Measurements from ENCODE around the gene CREB3L2. TPM values are rescaled to one million over a fixed set of nuclear protein-coding genes. Genes with fewer than 3 reads are reported as not detected.

The CREB3L2 gene
- total and polyA plus RNA-seq, 2 of the 13 experiments (the other 11 are each of a cell fraction or from before 2014, with no cell fraction given) = 22.1 to 41.1 TPM

- TF ChIP-seq ZNF784 (CRISPR knock-in tag; IDR thresholded peaks at IDR 0.05; ENCODE audit: borderline replicate concordance) (peak; percentile 79; the same call in 1 of the 2 replicates), KDM1A (CRISPR knock-in tag; IDR thresholded peaks at IDR 0.05) (0 out of 2 replicates have a peak, but pooled peaks have one; percentile 22), ARID2 (CRISPR knock-in tag; IDR thresholded peaks at IDR 0.05; ENCODE audit: borderline replicate concordance) (no peak), HHEX (CRISPR knock-in tag; IDR thresholded peaks at IDR 0.05) (0 out of 2 replicates have a peak, but pooled peaks have one; percentile 19), SCMH1 (CRISPR knock-in tag; IDR thresholded peaks at IDR 0.05; ENCODE audit: borderline replicate concordance) (no peak), ZNF766 (CRISPR knock-in tag; IDR thresholded peaks at IDR 0.05; ENCODE audit: borderline replicate concordance) (no peak), ZNF775 (CRISPR knock-in tag; IDR thresholded peaks at IDR 0.05; ENCODE audit: borderline replicate concordance) (no peak), HMG20A (CRISPR knock-in tag; IDR thresholded peaks at IDR 0.05; ENCODE audit: borderline replicate concordance) (peak; percentile 83), ZSCAN29 (CRISPR knock-in tag; conservative IDR thresholded peaks at IDR 0.05) (peak; percentile 64; the same call in 1 of the 2 replicates), GFI1 (CRISPR knock-in tag; IDR thresholded peaks at IDR 0.05; ENCODE audit: borderline replicate concordance) (0 out of 2 replicates have a peak, but pooled peaks have one; percentile 61), IRF9 (CRISPR knock-in tag; IDR thresholded peaks at IDR 0.05; ENCODE audit: borderline replicate concordance) (no peak), SOX5 (CRISPR knock-in tag; IDR thresholded peaks at IDR 0.05; ENCODE audit: borderline replicate concordance) (peak; percentile 83), ZBTB43 (CRISPR knock-in tag; conservative IDR thresholded peaks at IDR 0.05) (no peak), ZNF574 (CRISPR knock-in tag; IDR thresholded peaks at IDR 0.05) (peak; percentile 25; the same call in 1 of the 2 replicates), MIER3 (CRISPR knock-in tag; IDR thresholded peaks at IDR 0.05; ENCODE audit: borderline replicate concordance) (peak; percentile 77; the same call in 1 of the 2 replicates), TCF12 (IDR thresholded peaks at IDR 0.05) (no peak), TCF12 (CRISPR knock-in tag; IDR thresholded peaks at IDR 0.05) (peak; percentile 76; the same call in 1 of the 2 replicates), HOMEZ (CRISPR knock-in tag; IDR thresholded peaks at IDR 0.05; ENCODE audit: low read depth) (peak; percentile 53; the same call in 1 of the 2 replicates)
These were observed 53.0 kb downstream of the CREB3L2 start (continued) for GRCh38 chr7:137948845-137949330.
